Duodenal mucosa (tissue), 2 donors: ENCODE results near the gene KIF26B.

ENCODE experiments used
- H3K27ac ChIP-seq: one replicate; pipeline ENCODE4 v1.7.0; 2013; ENCODE audit warnings: low read depth, low read length
- H3K27me3 ChIP-seq, 2 donors: one replicate each; pipeline ENCODE4 v1.7.0; 2013; ENCODE audit warnings: low read length in 2 of 2, control low read depth in 1 of 2; ENCODE audit not compliant: insufficient read depth in 2 of 2, control insufficient read depth in 1 of 2
- H3K36me3 ChIP-seq, 2 donors: one replicate each; pipeline ENCODE4 v1.7.0; 2013; ENCODE audit warnings: low read length in 2 of 2, control low read depth in 1 of 2; ENCODE audit not compliant: insufficient read depth in 2 of 2, control insufficient read depth in 1 of 2
- H3K4me1 ChIP-seq, 2 donors: one replicate each; pipeline ENCODE4 v1.7.0; 2013; ENCODE audit warnings: low read length in 2 of 2, control low read depth in 1 of 2; ENCODE audit not compliant: insufficient read depth in 2 of 2, control insufficient read depth in 1 of 2
- H3K4me3 ChIP-seq, 2 donors: one replicate each; pipeline ENCODE4 v1.7.0; 2013; ENCODE audit warnings: low read length in 2 of 2, low read depth in 1 of 2
- H3K9ac ChIP-seq, 2 donors: one replicate each; pipeline ENCODE4 v1.7.0; 2013; ENCODE audit warnings: low read length in 2 of 2, low read depth in 1 of 2
- H3K9me3 ChIP-seq, 2 donors: one replicate each; pipeline ENCODE4 v1.7.0; 2013; ENCODE audit warnings: low read length in 2 of 2, control low read depth in 1 of 2; ENCODE audit not compliant: control insufficient read depth in 1 of 2

The KIF26B gene

GRCh38 chr1:245154429-245155271 is at the start of gene KIF26B:
Gene KIF26B (plus strand): TSS chr1:245154985. CDS start chr1:245155425, 440 bp downstream.
- Histone ChIP-seq H3K9ac (peak within 1 kb of the TSS; percentile 20 to 38), H3K4me1 (peaks cover 27 to 40% of the 10 kb centered on the region in 2 donors), H3K9me3 (no peaks in the 10 kb centered on the region), H3K27me3 (peaks cover 9 to 21% of the 10 kb centered on the region in 2 donors), H3K27ac (no peak within 1 kb of the TSS), H3K4me3 (peak within 1 kb of the TSS; percentile 77 to 82), H3K36me3 (no peaks in the 10 kb centered on the region)

GRCh38 chr1:245105042-245105441 is 49.7 kb upstream of the KIF26B start:
- Histone ChIP-seq H3K4me3 (no peak overlapping the region), H3K4me1 (no peaks in the 10 kb centered on the region), H3K36me3 (no peaks in the 10 kb centered on the region), H3K9ac (no peak overlapping the region), H3K27ac (no peak overlapping the region), H3K27me3 (no peaks in the 10 kb centered on the region), H3K9me3 (no peaks in the 10 kb centered on the region)

GRCh38 chr1:245105815-245106410 is 48.9 kb upstream of the KIF26B start:
- H3K4me3 ChIP-seq = no peak overlapping the region
- no peak overlapping the region for H3K27ac ChIP-seq
- no peaks in the 10 kb centered on the region for H3K36me3 ChIP-seq
- no peaks in the 10 kb centered on the region for H3K9me3 ChIP-seq
- H3K9ac ChIP-seq = no peak overlapping the region
- H3K4me1 ChIP-seq = no peaks in the 10 kb centered on the region
- H3K27me3 ChIP-seq = no peaks in the 10 kb centered on the region

GRCh38 chr1:245107776-245108114 is 47.0 kb upstream of the KIF26B start:
- Histone ChIP-seq H3K4me1 (no peaks in the 10 kb centered on the region), H3K27me3 (no peaks in the 10 kb centered on the region), H3K9ac (no peak overlapping the region), H3K27ac (no peak overlapping the region), H3K36me3 (no peaks in the 10 kb centered on the region), H3K9me3 (no peaks in the 10 kb centered on the region), H3K4me3 (no peak overlapping the region)

- Histone ChIP-seq H3K4me1 (no peaks in the 10 kb centered on the region), H3K36me3 (no peaks in the 10 kb centered on the region), H3K9ac (no peak overlapping the region), H3K27me3 (no peaks in the 10 kb centered on the region), H3K9me3 (no peaks in the 10 kb centered on the region), H3K27ac (no peak overlapping the region), H3K4me3 (no peak overlapping the region)
These were observed 46.5 kb upstream of the KIF26B start for GRCh38 chr1:245108246-245108645.

- H3K9ac ChIP-seq = no peak overlapping the region
- no peak overlapping the region for H3K4me3 ChIP-seq
- H3K27ac ChIP-seq = no peak overlapping the region
- H3K4me1 ChIP-seq = no peaks in the 10 kb centered on the region
- H3K36me3 ChIP-seq = no peaks in the 10 kb centered on the region
- H3K27me3 ChIP-seq = no peaks in the 10 kb centered on the region
- H3K9me3 ChIP-seq = no peaks in the 10 kb centered on the region
These were observed 45.9 kb upstream of the KIF26B start for GRCh38 chr1:245108909-245109308.

GRCh38 chr1:245110406-245110805 is 44.4 kb upstream of the KIF26B start:
- Histone ChIP-seq H3K4me1 (no peaks in the 10 kb centered on the region), H3K4me3 (no peak overlapping the region), H3K36me3 (no peaks in the 10 kb centered on the region), H3K27me3 (no peaks in the 10 kb centered on the region), H3K27ac (no peak overlapping the region), H3K9ac (no peak overlapping the region), H3K9me3 (no peaks in the 10 kb centered on the region)

- Histone ChIP-seq H3K27ac (no peak overlapping the region), H3K9me3 (no peaks in the 10 kb centered on the region), H3K9ac (no peak overlapping the region), H3K27me3 (no peaks in the 10 kb centered on the region), H3K4me1 (no peaks in the 10 kb centered on the region), H3K36me3 (no peaks in the 10 kb centered on the region), H3K4me3 (no peak overlapping the region)
These were observed 43.7 kb upstream of the KIF26B start for GRCh38 chr1:245111073-245111472.

GRCh38 chr1:245113649-245114048 is 41.1 kb upstream of the KIF26B start:
- Histone ChIP-seq H3K4me1 (no peaks in the 10 kb centered on the region), H3K27ac (no peak overlapping the region), H3K9ac (no peak overlapping the region), H3K36me3 (no peaks in the 10 kb centered on the region), H3K27me3 (no peaks in the 10 kb centered on the region), H3K4me3 (no peak overlapping the region), H3K9me3 (no peaks in the 10 kb centered on the region)

GRCh38 chr1:245116131-245116530 is 38.7 kb upstream of the KIF26B start:
- H3K4me3 ChIP-seq = no peak overlapping the region
- H3K27me3 ChIP-seq = no peaks in the 10 kb centered on the region
- no peak overlapping the region for H3K9ac ChIP-seq
- no peaks in the 10 kb centered on the region for H3K36me3 ChIP-seq
- no peaks in the 10 kb centered on the region for H3K4me1 ChIP-seq
- no peaks in the 10 kb centered on the region for H3K9me3 ChIP-seq
- H3K27ac ChIP-seq = no peak overlapping the region
